Hepatocyte (in vitro differentiated cells): ENCODE results near the gene TMEM255B. TPM values are rescaled to one million over a fixed set of nuclear protein-coding genes. Genes with fewer than 3 reads are reported as not detected.

ENCODE experiments used
- DNase-seq: peaks from one replicate; pipeline ENCODE4 v3.0.0-alpha.2; 2016; ENCODE audit warnings: low spot score
- H2AFZ ChIP-seq: fragments of 200-600 bp; sonication (generic); 2 replicates; pipeline ENCODE4 v1.6.0; 2016; ENCODE audit warnings: antibody characterized with exemption, mild to moderate bottlenecking
- H3K27ac ChIP-seq: fragments of 200-600 bp; sonication (generic); 2 replicates; pipeline ENCODE4 v1.5.1; 2016; ENCODE audit warnings: mild to moderate bottlenecking
- H3K27me3 ChIP-seq: fragments of 200-600 bp; sonication (generic); 2 replicates; pipeline ENCODE4 v1.6.1; 2016
- H3K36me3 ChIP-seq: fragments of 200-600 bp; sonication (generic); replicated peaks from 2 replicates; pipeline ENCODE4 v1.5.1; 2016; ENCODE audit warnings: low read depth; ENCODE audit not compliant: insufficient read depth
- H3K4me1 ChIP-seq: fragments of 200-600 bp; sonication (generic); 2 replicates; pipeline ENCODE4 v1.5.1; 2016; ENCODE audit warnings: mild to moderate bottlenecking, moderate library complexity; ENCODE audit not compliant: insufficient read depth
- H3K4me2 ChIP-seq: fragments of 200-600 bp; sonication (generic); 2 replicates; pipeline ENCODE4 v1.6.0; 2016
- H3K4me3 ChIP-seq: fragments of 200-600 bp; sonication (generic); 2 replicates; pipeline ENCODE4 v1.5.1; 2016; ENCODE audit warnings: mild to moderate bottlenecking
- H3K79me2 ChIP-seq: fragments of 200-600 bp; sonication (generic); 2 replicates; pipeline ENCODE4 v1.6.0; 2017; ENCODE audit warnings: mild to moderate bottlenecking
- H3K9me2 ChIP-seq: fragments of 200-600 bp; sonication (generic); replicated peaks from 2 replicates; pipeline ENCODE4 v1.6.0; 2017; ENCODE audit warnings: mild to moderate bottlenecking; ENCODE audit not compliant: insufficient read depth
- H3K9me3 ChIP-seq: fragments of 200-600 bp; sonication (generic); 2 replicates; pipeline ENCODE4 v1.5.1; 2016; ENCODE audit warnings: low read depth, mild to moderate bottlenecking
- H4K20me1 ChIP-seq: fragments of 200-600 bp; sonication (generic); 2 replicates; pipeline ENCODE4 v1.6.0; 2016; ENCODE audit warnings: mild to moderate bottlenecking; ENCODE audit not compliant: insufficient read depth, poor library complexity, severe bottlenecking
- EZH2 ChIP-seq: fragments of 200-600 bp; sonication (generic); IDR thresholded peaks from 2 replicates; pipeline ENCODE4 v1.6.1; 2016; ENCODE audit warnings: antibody characterized with exemption, mild to moderate bottlenecking, borderline replicate concordance
- EZH2phosphoT487 ChIP-seq: fragments of 200-600 bp; sonication (generic); IDR thresholded peaks from one replicate; pipeline ENCODE4 v1.6.1; 2018; ENCODE audit warnings: antibody characterized with exemption, mild to moderate bottlenecking, low read depth, moderate library complexity; ENCODE audit not compliant: unreplicated experiment, severe bottlenecking
- whole genome bisulfite sequencing: methylation state at CpG from one replicate; pipeline ENCODE4 v1.1.6; 2016; ENCODE audit warnings: low lambda C conversion rate; ENCODE audit errors: missing lambda C conversion rate; 5-methylcytosine and 5-hydroxymethylcytosine counted together
- polyA plus RNA-seq: library from polyadenylated mRNA; unstranded; fragments of >200 nt; fragmentation: Nextera tagmentation; extraction: Ambion mirVana; gene quantifications from 2 replicates; pipeline ENCODE4 v1.2.1, GENCODE V29; 2016
- total RNA-seq: library from RNA; depleted of rRNA; stranded (reverse); fragments of >200 nt; gene quantifications from 2 replicates; pipeline ENCODE4 v1.2.3, GENCODE V29; 2014
- TF ChIP-seq, protein P1 (sequence below): fragments of 200-600 bp; sonication (generic); IDR thresholded peaks from 2 replicates; pipeline ENCODE4 v1.5.1; 2016; ENCODE audit warnings: antibody characterized with exemption, mild to moderate bottlenecking; ENCODE audit not compliant: poor library complexity

The TMEM255B gene
- total and polyA plus RNA-seq, 2 experiments from 2014 or later = 0.10 to 4.0 TPM

DNA sequence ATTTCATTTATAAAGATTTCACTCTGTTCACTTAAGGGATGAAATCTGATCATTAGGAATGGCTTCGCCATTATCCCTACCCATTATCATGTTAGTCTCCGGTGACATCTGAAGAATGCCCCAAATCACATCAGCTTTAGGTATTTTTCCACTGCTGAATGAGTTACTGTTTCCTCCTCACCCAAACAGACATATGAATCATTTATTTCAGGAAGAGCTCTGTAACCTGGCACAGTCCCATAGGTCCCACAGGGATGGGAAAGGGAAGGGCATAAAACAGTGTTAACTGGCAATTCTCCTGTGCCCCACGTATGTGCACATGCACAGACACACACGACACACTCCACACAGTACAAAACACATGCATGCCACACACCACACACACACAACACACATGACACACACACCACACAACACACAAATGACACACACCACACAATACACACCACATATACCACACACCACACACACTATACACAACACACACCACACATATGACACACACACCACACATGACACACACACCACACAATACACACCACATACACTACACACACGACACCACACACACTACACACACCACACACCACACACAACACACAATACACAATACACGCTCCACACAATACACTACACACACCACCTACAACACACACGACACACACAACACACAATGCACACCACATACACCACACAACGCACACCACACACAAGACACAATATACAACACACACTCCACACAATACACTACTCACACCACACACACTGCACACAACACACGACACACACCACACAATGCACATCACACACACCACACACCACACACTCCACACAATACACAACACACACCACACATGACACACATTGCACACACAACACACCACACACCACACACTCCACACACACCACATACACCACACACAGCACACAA, 15.4 kb downstream of the TMEM255B start:
- WGBS = 83% methylated on average over 9 of the region's 9 CpGs
- no peak overlapping the region for H3K27ac ChIP-seq
- no peaks in the 10 kb centered on the region for H3K9me2 ChIP-seq
- H3K4me3 ChIP-seq = no peak overlapping the region
- TF ChIP-seq EZH2 (no peak), EZH2phosphoT487 (no peak)
- TF ChIP-seq, protein P1, sequence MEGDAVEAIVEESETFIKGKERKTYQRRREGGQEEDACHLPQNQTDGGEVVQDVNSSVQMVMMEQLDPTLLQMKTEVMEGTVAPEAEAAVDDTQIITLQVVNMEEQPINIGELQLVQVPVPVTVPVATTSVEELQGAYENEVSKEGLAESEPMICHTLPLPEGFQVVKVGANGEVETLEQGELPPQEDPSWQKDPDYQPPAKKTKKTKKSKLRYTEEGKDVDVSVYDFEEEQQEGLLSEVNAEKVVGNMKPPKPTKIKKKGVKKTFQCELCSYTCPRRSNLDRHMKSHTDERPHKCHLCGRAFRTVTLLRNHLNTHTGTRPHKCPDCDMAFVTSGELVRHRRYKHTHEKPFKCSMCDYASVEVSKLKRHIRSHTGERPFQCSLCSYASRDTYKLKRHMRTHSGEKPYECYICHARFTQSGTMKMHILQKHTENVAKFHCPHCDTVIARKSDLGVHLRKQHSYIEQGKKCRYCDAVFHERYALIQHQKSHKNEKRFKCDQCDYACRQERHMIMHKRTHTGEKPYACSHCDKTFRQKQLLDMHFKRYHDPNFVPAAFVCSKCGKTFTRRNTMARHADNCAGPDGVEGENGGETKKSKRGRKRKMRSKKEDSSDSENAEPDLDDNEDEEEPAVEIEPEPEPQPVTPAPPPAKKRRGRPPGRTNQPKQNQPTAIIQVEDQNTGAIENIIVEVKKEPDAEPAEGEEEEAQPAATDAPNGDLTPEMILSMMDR = no peak
- H3K9me3 ChIP-seq = no peaks in the 10 kb centered on the region
- H3K79me2 ChIP-seq = no peaks in the 10 kb centered on the region
- peaks cover 4% of the 10 kb centered on the region for H3K27me3 ChIP-seq
- no peaks in the 10 kb centered on the region for H3K4me1 ChIP-seq
- H3K4me2 ChIP-seq = no peak overlapping the region
- H3K36me3 ChIP-seq = no peaks in the 10 kb centered on the region
- H2AFZ ChIP-seq = no peak overlapping the region
- H4K20me1 ChIP-seq = no peaks in the 10 kb centered on the region
- no peak for DNase-seq

DNA sequence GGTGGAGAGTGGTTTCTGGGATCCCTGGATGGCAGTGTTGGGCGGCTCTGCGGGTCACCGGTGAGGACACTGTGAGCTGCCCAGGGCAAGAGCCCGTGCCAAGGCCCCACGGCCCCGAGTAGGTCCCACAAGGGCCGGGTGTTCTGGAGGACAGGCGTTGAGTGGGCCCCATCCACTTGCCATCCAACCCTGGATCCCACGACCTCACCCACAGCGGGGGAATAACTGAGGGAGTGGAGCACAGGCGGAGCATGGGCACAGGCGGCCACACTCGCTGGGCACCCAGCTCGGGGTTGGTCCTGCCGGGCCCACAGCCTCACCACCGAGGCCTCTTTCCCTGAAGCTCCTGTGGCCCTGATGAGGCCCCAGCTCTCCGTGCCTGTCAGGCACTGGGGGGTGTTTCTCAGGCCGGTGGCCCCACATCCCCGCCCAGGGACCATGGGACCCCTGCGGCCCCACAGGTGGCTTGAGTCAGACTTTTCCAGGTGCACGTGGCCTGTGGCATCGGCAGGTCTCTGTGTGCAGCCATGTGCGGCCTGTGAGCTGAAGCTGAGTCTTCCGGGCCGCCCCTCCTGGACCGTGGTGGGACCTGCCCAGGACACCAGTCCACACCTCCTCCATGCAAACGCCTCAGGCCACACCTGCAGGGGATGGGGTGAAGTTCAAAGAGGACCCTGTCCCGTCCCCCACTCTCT, 16.6 kb downstream of the TMEM255B start:
- Histone ChIP-seq H3K4me2 (no peak overlapping the region), H3K4me1 (no peaks in the 10 kb centered on the region), H3K4me3 (no peak overlapping the region), H4K20me1 (no peaks in the 10 kb centered on the region), H3K36me3 (no peaks in the 10 kb centered on the region), H3K27ac (no peak overlapping the region), H3K27me3 (peaks cover 4% of the 10 kb centered on the region), H3K9me2 (no peaks in the 10 kb centered on the region), H2AFZ (no peak overlapping the region), H3K9me3 (no peaks in the 10 kb centered on the region), H3K79me2 (no peaks in the 10 kb centered on the region)
- 94% methylated on average over 28 of the region's 28 CpGs for WGBS
- TF ChIP-seq EZH2 = no peak
- no peak for TF ChIP-seq EZH2phosphoT487
- TF ChIP-seq, protein P1 = no peak
- DNase-seq = no peak

DNA sequence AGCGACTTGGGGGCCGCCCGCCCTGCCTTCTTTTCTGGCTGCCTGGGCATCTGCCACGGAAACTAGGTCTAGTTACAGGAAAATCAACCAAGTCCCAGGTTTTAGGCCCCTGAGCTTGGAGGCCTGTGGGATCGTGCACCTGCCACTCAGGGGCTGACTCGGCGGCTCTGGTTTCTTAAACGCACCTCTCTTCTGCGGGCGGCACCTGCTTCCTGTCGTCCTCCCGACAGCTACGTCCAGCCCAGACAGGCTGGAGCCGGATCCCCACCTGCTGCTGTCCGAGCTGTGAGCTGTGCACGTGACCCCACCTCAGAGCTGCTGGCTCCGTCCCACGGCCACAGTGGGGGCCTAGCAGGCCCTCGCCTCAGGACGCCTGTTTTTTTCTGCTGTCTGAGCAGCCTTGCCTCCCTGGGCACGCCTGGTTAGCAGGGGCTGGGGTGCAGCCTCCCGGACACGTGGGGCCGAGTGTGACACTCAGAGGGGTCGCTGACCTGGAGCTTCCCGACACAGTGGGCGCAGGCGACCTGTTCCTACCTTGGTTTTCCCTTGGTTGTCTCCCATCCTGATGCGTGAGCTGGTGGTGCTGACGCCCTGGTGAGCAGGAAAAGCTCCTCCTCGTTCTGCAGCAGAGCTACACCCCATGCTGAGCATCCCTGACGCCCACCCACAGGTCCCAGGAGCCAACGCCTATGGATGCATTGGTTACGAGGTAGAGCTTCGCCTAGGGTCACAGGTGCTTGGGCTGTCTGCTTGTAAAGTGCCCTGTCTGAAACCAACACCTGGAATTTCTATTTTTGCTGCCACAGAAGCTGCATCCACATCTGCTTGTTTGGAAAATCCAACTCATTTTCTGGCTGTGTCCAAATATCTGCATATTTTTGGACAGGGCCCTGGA, 17.5 kb downstream of the TMEM255B start:
- 82% methylated on average over 35 of the region's 35 CpGs for WGBS

More for the DNA sequence above, 17.5 kb downstream of the TMEM255B start:
- H3K9me3 ChIP-seq = no peaks in the 10 kb centered on the region
- no peaks in the 10 kb centered on the region for H3K9me2 ChIP-seq
- peaks cover 6% of the 10 kb centered on the region for H3K27me3 ChIP-seq
- H3K4me2 ChIP-seq = no peak overlapping the region
- H4K20me1 ChIP-seq = no peaks in the 10 kb centered on the region
- H3K36me3 ChIP-seq = no peaks in the 10 kb centered on the region
- no peaks in the 10 kb centered on the region for H3K79me2 ChIP-seq
- no peak overlapping the region for H3K4me3 ChIP-seq
- H3K4me1 ChIP-seq = no peaks in the 10 kb centered on the region
- no peak overlapping the region for H2AFZ ChIP-seq
- H3K27ac ChIP-seq = no peak overlapping the region
- no peak for TF ChIP-seq EZH2phosphoT487
- no peak for TF ChIP-seq EZH2
- TF ChIP-seq, protein P1 = no peak
- no peak for DNase-seq
